Stomach (tissue), 4 donors: ENCODE data around the gene NPY4R2.
"Not testable (repeated sequence)": the region's sequence is repeated elsewhere in the genome, so short reads cannot be mapped to it uniquely, and the experiment has no call there.

Experiments used
- CTCF ChIP-seq, 7 experiments: fragments of 450-650 bp in 4 of 7; fragments of 200-600 bp in 3 of 7; sonication (generic) in 3 of 7; IDR thresholded peaks; one replicate each; pipeline ENCODE4 v1.5.1; 2016 to 2019; ENCODE audit warnings: antibody characterized with exemption in 7 of 7, control low read depth in 2 of 7, mild to moderate bottlenecking in 1 of 7
- EP300 ChIP-seq: sonication (generic); formaldehyde crosslinking; IDR thresholded peaks from one replicate; pipeline ENCODE4 v1.6.1; 2017; ENCODE audit warnings: antibody characterized with exemption
- POLR2A ChIP-seq, 4 donors: fragments of 450-650 bp; IDR thresholded peaks; one replicate each; pipeline ENCODE4 v1.6.1; 2016; ENCODE audit warnings: antibody characterized with exemption in 4 of 4, control low read depth in 2 of 4, mild to moderate bottlenecking in 1 of 4, moderate library complexity in 1 of 4
- POLR2AphosphoS5 ChIP-seq, 3 donors: sonication (generic); formaldehyde crosslinking; IDR thresholded peaks; one replicate each; pipeline ENCODE4 v1.6.1; 2016; ENCODE audit warnings: antibody characterized with exemption in 3 of 3

GRCh38 chr10:47910486-47910885 lies 8.0 kb upstream of the NPY4R2 start:
- not testable (repeated sequence) for TF ChIP-seq CTCF (IDR thresholded peaks at IDR 0.05); EP300; POLR2A (IDR thresholded peaks at IDR 0.05); POLR2AphosphoS5 (IDR thresholded peaks at IDR 0.05)
